ENCODE results near the gene PLEKHA6. TPM values are rescaled to one million over a fixed set of nuclear protein-coding genes. Genes with fewer than 3 reads are reported as not detected.

The PLEKHA6 gene
- total and polyA plus RNA-seq, 2 of the 8 experiments (the other 6 are each of a cell fraction or from before 2014, with no cell fraction given): 4.8 to 20.2 TPM

GRCh38 chr1:204283711-204284651, 75.7 kb downstream of the PLEKHA6 start:
- no peak overlapping the region for H2BK5ac ChIP-seq (ENCODE audit: low read depth, low read length)
- no peaks in the 10 kb centered on the region for H3K79me2 ChIP-seq (ENCODE audit: control insufficient read depth in 1 of 2, insufficient read depth in 2 of 2, low read length in 2 of 2)
- ChIA-PET POLR2A (ENCODE audit: partially characterized antibody) (interaction anchor here (1.0 kb wide), 1 partner anchor 8 kb away, joined by 3 read pairs; no protein-coding TSS in a partner anchor), CTCF (ENCODE audit: partially characterized antibody) (interaction anchor here (0.5 to 26.5 kb wide), 19 partner anchors 9 to 740 kb away, joined by 3 to 335 read pairs (median 5); partner anchors contain the start of genes GOLT1A and PLEKHA6)
- no peaks in the 10 kb centered on the region for H3K9me3 ChIP-seq (ENCODE audit: insufficient read depth in 2 of 2, low read depth in 1 of 2, low read length in 1 of 2)
- H3K79me1 ChIP-seq (ENCODE audit: low read depth, low read length): no peaks in the 10 kb centered on the region
- no peak overlapping the region for H2BK15ac ChIP-seq (ENCODE audit: low read length)
- no peak overlapping the region for H2BK12ac ChIP-seq (ENCODE audit: low read depth, low read length)
- no peak overlapping the region for H3K4me2 ChIP-seq (ENCODE audit: insufficient read depth in 1 of 2, low read depth in 2 of 2, low read length in 2 of 2)
- no peak overlapping the region for H3K4ac ChIP-seq (replicated peaks; ENCODE audit: insufficient read length, low read depth, low read length)
- no peaks in the 10 kb centered on the region; the same call in 1 of the 2 replicates for H3K23me2 ChIP-seq (ENCODE audit: low read depth, low read length)
- H3K27me3 ChIP-seq (replicated peaks in 1 of 4; ENCODE audit: control insufficient read depth in 3 of 4, extremely low read depth in 1 of 4, insufficient read depth in 3 of 4, low read length in 3 of 4): no peaks in the 10 kb centered on the region
- H4K5ac ChIP-seq (ENCODE audit: insufficient read length, low read depth, low read length): no peak overlapping the region
- no peak overlapping the region for H2BK120ac ChIP-seq (replicated peaks; ENCODE audit: low read depth, low read length)
- H3K27ac ChIP-seq (ENCODE audit: low read depth, low read length): no peak overlapping the region
- no peak overlapping the region for H2BK20ac ChIP-seq (ENCODE audit: low read length)
- no peak overlapping the region for H4K91ac ChIP-seq (replicated peaks; ENCODE audit: insufficient read length, low read length)
- 86% methylated on average over 9 of the region's 9 CpGs; no CpG with 5 or more reads in 1 of the 2 experiments for WGBS, 2 experiments (ENCODE audit: extremely low coverage in 1 of 2, insufficient coverage in 1 of 2, insufficient read length in 1 of 2, insufficient replicate concordance in 2 of 2, low coverage in 1 of 2, low lambda C conversion rate in 2 of 2, missing lambda C conversion rate in 1 of 2)
- H3K4me3 ChIP-seq (ENCODE audit: extremely low read depth in 1 of 4, insufficient read depth in 2 of 4, low read depth in 3 of 4, low read length in 4 of 4): no peak overlapping the region
- no peak overlapping the region for H3K56ac ChIP-seq (replicated peaks; ENCODE audit: insufficient read length, low read depth, low read length)
- peaks cover 0 to 1% of the 10 kb centered on the region in 2 experiments for H4K20me1 ChIP-seq (replicated peaks in 1 of 2; ENCODE audit: control insufficient read depth in 1 of 2, insufficient read depth in 2 of 2, low read length in 2 of 2)
- H2AFZ ChIP-seq (ENCODE audit: low read length): no peak overlapping the region
- DNase-seq (ENCODE audit: low read depth in 1 of 2, low spot score in 2 of 2) (no peak), FAIRE-seq (no peak)
- H2AK5ac ChIP-seq (ENCODE audit: low read depth, low read length): no peak overlapping the region
- H3K23ac ChIP-seq (ENCODE audit: insufficient read length): no peak overlapping the region
- H3K4me1 ChIP-seq (replicated peaks in 1 of 4; ENCODE audit: control insufficient read depth in 3 of 4, insufficient read depth in 4 of 4, low read length in 3 of 4): peaks cover 4 to 21% (median 15%) of the 10 kb centered on the region in 4 experiments; a peak in 6 of 7 replicates
- H3K36me3 ChIP-seq (ENCODE audit: control insufficient read depth in 2 of 4, insufficient read depth in 4 of 4, low read length in 3 of 4): no peaks in the 10 kb centered on the region
- TF ChIP-seq RBBP5 (IDR thresholded peaks at IDR 0.05; ENCODE audit: borderline replicate concordance, low read depth, low read length): no peak
- TF ChIP-seq EZH2 (IDR thresholded peaks at IDR 0.05; ENCODE audit: low read depth, low read length, severe bottlenecking): no peak
- H4K8ac ChIP-seq (ENCODE audit: extremely low read depth, insufficient read depth, low read length): no peak overlapping the region
- H3K9ac ChIP-seq (replicated peaks in 1 of 4; ENCODE audit: extremely low read depth in 1 of 4, low read depth in 3 of 4, low read length in 3 of 4): no peak overlapping the region
- no peak overlapping the region for H3K18ac ChIP-seq (ENCODE audit: extremely low read depth, low read length)
- H3K14ac ChIP-seq (ENCODE audit: insufficient read length): no peak overlapping the region
